ENCODE results near the gene CTSH.

The CTSH gene

GRCh38 chr15:78921940-78922339 lies 22.9 kb downstream of the CTSH start:
- Histone ChIP-seq H3K27me3 (ENCODE audit: insufficient read depth, low read length, poor library complexity) (no peaks in the 10 kb centered on the region), H3K36me3 (ENCODE audit: control insufficient read depth, insufficient read depth, low read length) (peaks cover 4% of the 10 kb centered on the region), H4K8ac (ENCODE audit: low read depth, low read length) (no peak overlapping the region), H3K4me1 (ENCODE audit: control insufficient read depth, low read depth, low read length) (no peaks in the 10 kb centered on the region), H3K18ac (ENCODE audit: low read length) (no peak overlapping the region), H3K27ac (ENCODE audit: low read depth, low read length) (no peak overlapping the region), H2AK5ac (ENCODE audit: low read length) (no peak overlapping the region), H2BK120ac (ENCODE audit: low read depth, low read length) (no peak overlapping the region), H3K9ac (ENCODE audit: low read length) (no peak overlapping the region), H2BK15ac (replicated peaks; ENCODE audit: low read depth) (no peak overlapping the region), H3K56ac (ENCODE audit: low read length) (no peak overlapping the region), H3K23ac (ENCODE audit: low read length) (no peak overlapping the region), H3K79me1 (ENCODE audit: low read length) (peaks cover 4% of the 10 kb centered on the region), H3K79me2 (ENCODE audit: control insufficient read depth, insufficient read depth, low read length) (no peaks in the 10 kb centered on the region), H3K4ac (ENCODE audit: low read depth, low read length) (no peak overlapping the region), H3K4me3 (ENCODE audit: low read length) (no peak overlapping the region), H3K4me2 (ENCODE audit: low read length) (no peak overlapping the region), H4K5ac (ENCODE audit: low read length) (no peak overlapping the region), H2BK5ac (ENCODE audit: low read length) (no peak overlapping the region)
- DNase-seq: no peak
- WGBS (ENCODE audit: extremely low coverage, insufficient coverage, low lambda C conversion rate): no CpG with 5 or more reads among the region's 14 CpGs

DNA sequence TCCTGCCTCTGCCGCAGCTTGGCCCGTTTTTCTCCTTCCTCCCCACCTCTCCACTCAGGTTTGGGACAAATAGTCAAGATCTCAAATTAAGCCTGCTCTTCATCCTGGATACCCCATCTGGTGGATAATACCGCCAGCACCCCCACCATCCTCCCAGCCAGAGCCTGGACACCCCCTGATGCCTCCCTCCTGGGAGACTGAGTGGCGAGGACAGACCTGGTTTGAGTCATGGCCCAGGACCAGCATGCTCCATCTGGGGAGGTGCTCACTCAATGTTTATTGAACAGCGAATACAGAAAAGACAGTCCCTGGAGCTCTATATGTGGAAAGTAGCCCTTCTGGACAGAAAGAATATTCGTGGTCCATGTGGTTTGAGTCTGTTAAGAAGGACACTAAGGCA lies 23.3 kb downstream of the CTSH start:
- H3K79me2 ChIP-seq (ENCODE audit: control insufficient read depth, insufficient read depth, low read length): no peaks in the 10 kb centered on the region
- H3K36me3 ChIP-seq (ENCODE audit: control insufficient read depth, insufficient read depth, low read length): peaks cover 4% of the 10 kb centered on the region
- no CpG with 5 or more reads among the region's 6 CpGs for WGBS (ENCODE audit: extremely low coverage, insufficient coverage, low lambda C conversion rate)
- H3K4me3 ChIP-seq (ENCODE audit: low read length): no peak overlapping the region
- H3K4me1 ChIP-seq (ENCODE audit: control insufficient read depth, low read depth, low read length): no peaks in the 10 kb centered on the region
- H3K79me1 ChIP-seq (ENCODE audit: low read length): peaks cover 5% of the 10 kb centered on the region
- H3K27ac ChIP-seq (ENCODE audit: low read depth, low read length): no peak overlapping the region
- no peaks in the 10 kb centered on the region for H3K27me3 ChIP-seq (ENCODE audit: insufficient read depth, low read length, poor library complexity)
- H2BK5ac ChIP-seq (ENCODE audit: low read length): no peak overlapping the region
- H2AK5ac ChIP-seq (ENCODE audit: low read length): no peak overlapping the region
- H4K5ac ChIP-seq (ENCODE audit: low read length): no peak overlapping the region
- no peak overlapping the region for H3K18ac ChIP-seq (ENCODE audit: low read length)
- no peak overlapping the region for H2BK15ac ChIP-seq (replicated peaks; ENCODE audit: low read depth)
- no peak overlapping the region for H3K4me2 ChIP-seq (ENCODE audit: low read length)
- H3K9ac ChIP-seq (ENCODE audit: low read length): no peak overlapping the region
- no peak for DNase-seq
- no peak overlapping the region for H3K23ac ChIP-seq (ENCODE audit: low read length)
- no peak overlapping the region for H3K4ac ChIP-seq (ENCODE audit: low read depth, low read length)
- H4K8ac ChIP-seq (ENCODE audit: low read depth, low read length): no peak overlapping the region
- no peak overlapping the region for H3K56ac ChIP-seq (ENCODE audit: low read length)
- H2BK120ac ChIP-seq (ENCODE audit: low read depth, low read length): no peak overlapping the region

- H2BK5ac ChIP-seq (ENCODE audit: low read length): no peak overlapping the region
- H3K79me2 ChIP-seq (ENCODE audit: control insufficient read depth, insufficient read depth, low read length): no peaks in the 10 kb centered on the region
- no peak overlapping the region for H3K9ac ChIP-seq (ENCODE audit: low read length)
- H3K27me3 ChIP-seq (ENCODE audit: insufficient read depth, low read length, poor library complexity): no peaks in the 10 kb centered on the region
- H3K4me2 ChIP-seq (ENCODE audit: low read length): no peak overlapping the region
- H4K5ac ChIP-seq (ENCODE audit: low read length): no peak overlapping the region
- no CpG with 5 or more reads among the region's 4 CpGs for WGBS (ENCODE audit: extremely low coverage, insufficient coverage, low lambda C conversion rate)
- peaks cover 5% of the 10 kb centered on the region for H3K79me1 ChIP-seq (ENCODE audit: low read length)
- no peak overlapping the region for H2BK120ac ChIP-seq (ENCODE audit: low read depth, low read length)
- H3K56ac ChIP-seq (ENCODE audit: low read length): no peak overlapping the region
- H2BK15ac ChIP-seq (replicated peaks; ENCODE audit: low read depth): no peak overlapping the region
- no peak overlapping the region for H3K4me3 ChIP-seq (ENCODE audit: low read length)
- H2AK5ac ChIP-seq (ENCODE audit: low read length): no peak overlapping the region
- no peaks in the 10 kb centered on the region for H3K4me1 ChIP-seq (ENCODE audit: control insufficient read depth, low read depth, low read length)
- H3K36me3 ChIP-seq (ENCODE audit: control insufficient read depth, insufficient read depth, low read length): peaks cover 3% of the 10 kb centered on the region
- H3K23ac ChIP-seq (ENCODE audit: low read length): no peak overlapping the region
- no peak for DNase-seq
- H3K18ac ChIP-seq (ENCODE audit: low read length): no peak overlapping the region
- no peak overlapping the region for H3K27ac ChIP-seq (ENCODE audit: low read depth, low read length)
- no peak overlapping the region for H4K8ac ChIP-seq (ENCODE audit: low read depth, low read length)
- H3K4ac ChIP-seq (ENCODE audit: low read depth, low read length): no peak overlapping the region
Observed at GRCh38 chr15:78917888-78918287, 27.0 kb downstream of the CTSH start.

GRCh38 chr15:78916088-78916487 lies 28.8 kb downstream of the CTSH start:
- Histone ChIP-seq H3K56ac (ENCODE audit: low read length) (no peak overlapping the region), H3K4me3 (ENCODE audit: low read length) (no peak overlapping the region), H3K27me3 (ENCODE audit: insufficient read depth, low read length, poor library complexity) (no peaks in the 10 kb centered on the region), H3K4ac (ENCODE audit: low read depth, low read length) (no peak overlapping the region), H3K9ac (ENCODE audit: low read length) (no peak overlapping the region), H3K36me3 (ENCODE audit: control insufficient read depth, insufficient read depth, low read length) (no peaks in the 10 kb centered on the region), H2BK5ac (ENCODE audit: low read length) (no peak overlapping the region), H4K5ac (ENCODE audit: low read length) (no peak overlapping the region), H3K4me1 (ENCODE audit: control insufficient read depth, low read depth, low read length) (no peaks in the 10 kb centered on the region), H2AK5ac (ENCODE audit: low read length) (no peak overlapping the region), H3K79me2 (ENCODE audit: control insufficient read depth, insufficient read depth, low read length) (peaks cover 2% of the 10 kb centered on the region), H4K8ac (ENCODE audit: low read depth, low read length) (no peak overlapping the region), H3K27ac (ENCODE audit: low read depth, low read length) (no peak overlapping the region), H3K4me2 (ENCODE audit: low read length) (no peak overlapping the region), H3K79me1 (ENCODE audit: low read length) (peaks cover 5% of the 10 kb centered on the region), H2BK15ac (replicated peaks; ENCODE audit: low read depth) (no peak overlapping the region), H3K18ac (ENCODE audit: low read length) (no peak overlapping the region), H3K23ac (ENCODE audit: low read length) (no peak overlapping the region), H2BK120ac (ENCODE audit: low read depth, low read length) (no peak overlapping the region)
- WGBS (ENCODE audit: extremely low coverage, insufficient coverage, low lambda C conversion rate): no CpG with 5 or more reads among the region's 4 CpGs
- no peak for DNase-seq

DNA sequence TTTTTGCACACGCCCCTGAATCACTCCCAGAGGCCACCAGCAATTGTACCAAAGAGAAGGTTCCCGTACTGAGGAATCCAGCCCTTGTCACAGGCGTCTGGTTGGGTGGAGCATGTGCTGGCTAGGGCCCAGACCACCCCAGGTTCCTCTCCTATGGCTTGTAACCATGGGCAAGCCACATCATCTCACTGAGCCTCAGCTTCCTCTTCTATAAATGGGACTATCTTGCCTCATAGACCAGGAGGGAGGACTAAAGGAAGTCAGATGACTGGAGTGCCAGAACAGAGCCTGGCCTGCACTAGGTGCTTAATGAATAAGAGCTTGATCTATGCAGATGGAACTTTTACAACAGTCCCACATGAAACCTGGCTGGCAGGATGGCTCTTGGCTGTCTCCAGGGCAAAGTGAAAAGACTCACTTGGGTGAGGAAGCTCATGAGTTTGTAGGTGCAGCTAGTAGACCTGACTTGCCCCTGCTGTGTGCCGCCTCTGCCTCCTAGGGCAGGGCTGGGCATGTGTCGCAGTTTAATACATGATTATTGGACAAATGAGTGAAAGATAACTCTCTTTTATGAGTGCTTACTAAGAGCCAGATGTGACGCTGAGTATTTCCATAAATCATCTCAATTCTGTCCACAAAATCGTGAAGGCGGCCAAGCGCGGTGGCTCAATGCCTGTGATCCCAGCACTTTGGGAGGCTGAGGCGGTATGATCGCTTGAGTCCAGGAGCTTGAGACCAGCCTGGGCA lies 29.3 kb downstream of the CTSH start:
- Histone ChIP-seq H2BK5ac (ENCODE audit: low read length) (no peak overlapping the region), H2AK5ac (ENCODE audit: low read length) (no peak overlapping the region), H2BK15ac (replicated peaks; ENCODE audit: low read depth) (no peak overlapping the region), H3K4me3 (ENCODE audit: low read length) (no peak overlapping the region), H3K4me1 (ENCODE audit: control insufficient read depth, low read depth, low read length) (no peaks in the 10 kb centered on the region), H3K18ac (ENCODE audit: low read length) (no peak overlapping the region), H3K27me3 (ENCODE audit: insufficient read depth, low read length, poor library complexity) (no peaks in the 10 kb centered on the region), H3K27ac (ENCODE audit: low read depth, low read length) (no peak overlapping the region), H3K4ac (ENCODE audit: low read depth, low read length) (no peak overlapping the region), H2BK120ac (ENCODE audit: low read depth, low read length) (no peak overlapping the region), H3K23ac (ENCODE audit: low read length) (no peak overlapping the region), H3K79me1 (ENCODE audit: low read length) (peaks cover 8% of the 10 kb centered on the region), H4K8ac (ENCODE audit: low read depth, low read length) (no peak overlapping the region), H3K36me3 (ENCODE audit: control insufficient read depth, insufficient read depth, low read length) (no peaks in the 10 kb centered on the region), H3K4me2 (ENCODE audit: low read length) (no peak overlapping the region), H4K5ac (ENCODE audit: low read length) (no peak overlapping the region), H3K9ac (ENCODE audit: low read length) (no peak overlapping the region), H3K56ac (ENCODE audit: low read length) (no peak overlapping the region), H3K79me2 (ENCODE audit: control insufficient read depth, insufficient read depth, low read length) (peaks cover 2% of the 10 kb centered on the region)
- DNase-seq: no peak
- no CpG with 5 or more reads among the region's 12 CpGs for WGBS (ENCODE audit: extremely low coverage, insufficient coverage, low lambda C conversion rate)
